Fibroblast of lung (primary cell): ENCODE data around the gene RARS1. TPM values are rescaled to one million over a fixed set of nuclear protein-coding genes. Genes with fewer than 3 reads are reported as not detected.

Source experiments
- DNase-seq, 2 donors: peaks; one replicate each; pipeline versions ENCODE4 v3.0.0 to v3.0.0-alpha.2; 2010; ENCODE audit warnings: low read depth in 2 of 2
- H2AFZ ChIP-seq: 2 replicates; pipeline ENCODE4 v1.5.1; 2012; ENCODE audit warnings: low read length, control low read depth, inconsistent platforms
- H3K27ac ChIP-seq: 2 replicates; pipeline ENCODE4 v1.5.1; 2011; ENCODE audit warnings: low read length, control low read depth; ENCODE audit not compliant: insufficient read depth
- H3K27me3 ChIP-seq: 2 replicates; pipeline ENCODE4 v1.5.1; 2011; ENCODE audit warnings: mild to moderate bottlenecking, low read length; ENCODE audit not compliant: control insufficient read depth, insufficient read depth
- H3K36me3 ChIP-seq: 2 replicates; pipeline ENCODE4 v1.5.1; 2011; ENCODE audit warnings: low read length; ENCODE audit not compliant: control insufficient read depth, insufficient read depth
- H3K4me1 ChIP-seq: 2 replicates; pipeline ENCODE4 v1.5.1; 2011; ENCODE audit warnings: low read length; ENCODE audit not compliant: control insufficient read depth, insufficient read depth; ENCODE audit errors: extremely low read depth
- H3K4me2 ChIP-seq: 2 replicates; pipeline ENCODE4 v1.5.1; 2011; ENCODE audit warnings: low read length, control low read depth; ENCODE audit not compliant: insufficient read depth; ENCODE audit errors: extremely low read depth
- H3K4me3 ChIP-seq, 4 experiments: fragments of 200-600 bp in 1 of 4; sonication (generic) in 1 of 4; replicated peaks in 1 of 4; 2 replicates each; pipeline ENCODE4 v1.5.1; 2011 to 2016; ENCODE audit warnings: low read length in 4 of 4, low read depth in 3 of 4, mild to moderate bottlenecking in 3 of 4, control low read depth in 2 of 4, inconsistent platforms in 1 of 4, mixed read lengths in 1 of 4; ENCODE audit not compliant: insufficient read depth in 1 of 4; ENCODE audit errors: control extremely low read depth in 1 of 4
- H3K79me2 ChIP-seq: 2 replicates; pipeline ENCODE4 v1.5.1; 2012; ENCODE audit warnings: mild to moderate bottlenecking, low read length, inconsistent platforms; ENCODE audit not compliant: control insufficient read depth, insufficient read depth
- H3K9ac ChIP-seq: 2 replicates; pipeline ENCODE4 v1.5.1; 2011; ENCODE audit warnings: mild to moderate bottlenecking, low read length, control low read depth; ENCODE audit not compliant: insufficient read depth
- H3K9me3 ChIP-seq: 2 replicates; pipeline ENCODE4 v1.5.1; 2012; ENCODE audit warnings: low read depth, low read length; ENCODE audit not compliant: control insufficient read depth, insufficient read depth
- H4K20me1 ChIP-seq: 2 replicates; pipeline ENCODE4 v1.5.1; 2011; ENCODE audit warnings: low read length; ENCODE audit not compliant: control insufficient read depth, insufficient read depth; ENCODE audit errors: extremely low read depth
- CTCF ChIP-seq, 2 donors: IDR thresholded peaks in 1 of 2; conservative IDR thresholded peaks in 1 of 2; 1 replicate in 1 of 2; 2 replicates in 1 of 2; pipeline ENCODE4 v1.5.1; 2011 to 2012; ENCODE audit warnings: low read length in 2 of 2, control low read depth in 1 of 2, inconsistent platforms in 1 of 2, low read depth in 1 of 2, mild to moderate bottlenecking in 1 of 2
- EZH2 ChIP-seq: IDR thresholded peaks from 2 replicates; pipeline ENCODE4 v1.5.1; 2012; ENCODE audit warnings: low read length, control low read depth, mild to moderate bottlenecking; ENCODE audit errors: missing control alignments
- polyA plus RNA-seq, 2 donors: library from polyadenylated mRNA; depleted of rRNA in 1 of 2; stranded (reverse) in 1 of 2; unstranded in 1 of 2; fragments of >200 nt; gene quantifications; 2 replicates each; pipeline ENCODE4 v1.2.1, GENCODE V29; 2011 to 2012; ENCODE audit warnings: missing spikeins in 1 of 2
- total RNA-seq: library from RNA; depleted of rRNA; stranded (reverse); fragments of >200 nt; gene quantifications from 2 replicates; pipeline ENCODE4 v1.2.1, GENCODE V29; 2014

Gene RARS1
- total and polyA plus RNA-seq, 2 donors (not counting 1 experiment from before 2014, with no cell fraction given), result 111 to 135 TPM

- H3K4me2 ChIP-seq, result no peak overlapping the region
- H3K79me2 ChIP-seq, result peaks cover 4% of the 10 kb centered on the region
- peaks cover 3% of the 10 kb centered on the region for H3K4me1 ChIP-seq
- no peaks in the 10 kb centered on the region for H3K27me3 ChIP-seq
- peaks cover 2% of the 10 kb centered on the region for H4K20me1 ChIP-seq
- no peaks in the 10 kb centered on the region for H3K9me3 ChIP-seq
- H2AFZ ChIP-seq, result no peak overlapping the region
- no peak for TF ChIP-seq CTCF (conservative IDR thresholded peaks at IDR 0.05 in 1 of 2, IDR thresholded peaks at IDR 0.05 in 1 of 2; ENCODE audit: low read depth in 1 of 2, low read length in 2 of 2)
- TF ChIP-seq EZH2, result no peak
- H3K36me3 ChIP-seq, result no peaks in the 10 kb centered on the region
- H3K4me3 ChIP-seq, result no peak overlapping the region
- no peak overlapping the region for H3K9ac ChIP-seq
- no peak for DNase-seq
- no peak overlapping the region for H3K27ac ChIP-seq
These were observed 63.3 kb downstream of the RARS1 start for GRCh38 chr5:168549554-168549953.

GRCh38 chr5:168550656-168551055 lies 64.4 kb downstream of the RARS1 start:
- Histone ChIP-seq H3K27me3 (no peaks in the 10 kb centered on the region), H3K36me3 (no peaks in the 10 kb centered on the region), H3K79me2 (peaks cover 4% of the 10 kb centered on the region), H3K4me1 (peaks cover 3% of the 10 kb centered on the region), H3K4me3 (no peak overlapping the region), H3K9me3 (no peaks in the 10 kb centered on the region), H3K9ac (no peak overlapping the region), H2AFZ (no peak overlapping the region), H3K27ac (no peak overlapping the region), H4K20me1 (peaks cover 2% of the 10 kb centered on the region), H3K4me2 (no peak overlapping the region)
- DNase-seq, result no peak
- TF ChIP-seq EZH2, result no peak
- TF ChIP-seq CTCF (conservative IDR thresholded peaks at IDR 0.05 in 1 of 2, IDR thresholded peaks at IDR 0.05 in 1 of 2; ENCODE audit: low read depth in 1 of 2, low read length in 2 of 2), result no peak

GRCh38 chr5:168552146-168552545 lies 65.9 kb downstream of the RARS1 start:
- H3K9ac ChIP-seq, result no peak overlapping the region
- peak overlapping the region; percentile 17 for H3K27ac ChIP-seq
- no peak overlapping the region for H3K4me2 ChIP-seq
- H3K9me3 ChIP-seq, result no peaks in the 10 kb centered on the region
- TF ChIP-seq CTCF (conservative IDR thresholded peaks at IDR 0.05 in 1 of 2, IDR thresholded peaks at IDR 0.05 in 1 of 2; ENCODE audit: low read depth in 1 of 2, low read length in 2 of 2) (no peak), EZH2 (no peak)
- peaks cover 3% of the 10 kb centered on the region for H3K4me1 ChIP-seq
- no peaks in the 10 kb centered on the region for H3K27me3 ChIP-seq
- peaks cover 2% of the 10 kb centered on the region for H4K20me1 ChIP-seq
- peak; percentile 96 to 99 for DNase-seq
- H3K4me3 ChIP-seq, result no peak overlapping the region
- H2AFZ ChIP-seq, result no peak overlapping the region
- peaks cover 4% of the 10 kb centered on the region for H3K79me2 ChIP-seq
- no peaks in the 10 kb centered on the region for H3K36me3 ChIP-seq
